Endothelial cell of umbilical vein (primary cell): ENCODE results near the gene SGF29.
"Not testable (repeated sequence)": the region's sequence is repeated elsewhere in the genome, so short reads cannot be mapped to it uniquely, and the experiment has no call there.

ENCODE experiments used
- CTCF ChIP-seq, 2 donors: IDR thresholded peaks; 1 replicate in 1 of 2; 2 replicates in 1 of 2; pipeline ENCODE4 v1.5.1; 2011; ENCODE audit warnings: low read length in 2 of 2, mild to moderate bottlenecking in 2 of 2, moderate library complexity in 2 of 2, control low read depth in 1 of 2, inconsistent platforms in 1 of 2, low read depth in 1 of 2; ENCODE audit not compliant: insufficient read depth in 1 of 2; ENCODE audit errors: extremely low read depth in 1 of 2
- EZH2 ChIP-seq: IDR thresholded peaks from 2 replicates; pipeline ENCODE4 v1.6.1; 2012; ENCODE audit warnings: borderline replicate concordance, low read depth, mild to moderate bottlenecking, moderate library complexity, low read length, inconsistent platforms; ENCODE audit not compliant: severe bottlenecking
- MAX ChIP-seq: IDR thresholded peaks from 2 replicates; pipeline ENCODE4 v1.6.1; 2011; ENCODE audit not compliant: insufficient read depth, insufficient read length

GRCh38 chr16:28527100-28527785 lies 26.5 kb upstream of the SGF29 start:
- not testable (repeated sequence) for TF ChIP-seq CTCF (IDR thresholded peaks at IDR 0.05; ENCODE audit: extremely low read depth in 1 of 2, insufficient read depth in 1 of 2, low read depth in 1 of 2, low read length in 2 of 2); MAX; EZH2
